Spleen (tissue), 7 donors: ENCODE results near the gene TRPM2.

Experiments
- POLR2A ChIP-seq, 3 donors: fragments of 450-650 bp; IDR thresholded peaks; one replicate each; pipeline ENCODE4 v1.5.1; 2017; ENCODE audit warnings: antibody characterized with exemption in 3 of 3, mild to moderate bottlenecking in 1 of 3
- POLR2AphosphoS5 ChIP-seq, 3 donors: sonication (generic); formaldehyde crosslinking; IDR thresholded peaks; one replicate each; pipeline ENCODE4 v1.5.1; 2017; ENCODE audit warnings: antibody characterized with exemption in 3 of 3
- TF ChIP-seq, protein P1 (sequence below), 11 experiments: fragments of 200-600 bp in 7 of 11; fragments of 450-650 bp in 4 of 11; sonication (generic) in 4 of 11; IDR thresholded peaks in 8 of 11; conservative IDR thresholded peaks in 3 of 11; 1 replicate in 7 of 11; 2 replicates in 4 of 11; pipeline versions ENCODE4 v1.4.0 to v1.8.0; 2016 to 2021; ENCODE audit warnings: antibody characterized with exemption in 11 of 11, inconsistent platforms in 4 of 11, mild to moderate bottlenecking in 1 of 11
- donor health status: DM: no; HTN: no; CAD: no; lungs with moderate emphysema.
- donor health status: DM: no; HTN: no; CAD: no.
- donor health status: DM: no; HTN: no; CAD: no.

DNA sequence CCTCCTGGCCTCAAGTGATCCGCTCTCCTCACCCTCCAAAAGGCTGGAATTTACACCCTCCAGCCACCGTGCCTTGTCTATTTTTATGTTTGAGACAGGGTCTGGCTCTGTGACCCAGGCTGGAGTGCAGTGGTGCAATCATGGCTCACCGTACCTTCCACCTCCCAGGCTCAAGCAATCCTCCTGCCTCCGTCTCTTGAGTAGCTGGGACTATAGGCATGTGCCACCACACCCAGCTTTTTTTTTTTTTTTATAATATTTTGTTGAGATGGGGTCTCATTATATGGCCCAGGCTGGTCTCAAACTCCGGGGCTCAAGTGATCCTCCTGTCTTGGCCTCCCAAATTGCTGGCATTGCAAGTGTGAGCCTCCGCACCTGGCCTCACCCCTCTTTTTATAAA lies 38.8 kb downstream of the TRPM2 start:
- TF ChIP-seq POLR2A (IDR thresholded peaks at IDR 0.05): no peak
- TF ChIP-seq, protein P1, sequence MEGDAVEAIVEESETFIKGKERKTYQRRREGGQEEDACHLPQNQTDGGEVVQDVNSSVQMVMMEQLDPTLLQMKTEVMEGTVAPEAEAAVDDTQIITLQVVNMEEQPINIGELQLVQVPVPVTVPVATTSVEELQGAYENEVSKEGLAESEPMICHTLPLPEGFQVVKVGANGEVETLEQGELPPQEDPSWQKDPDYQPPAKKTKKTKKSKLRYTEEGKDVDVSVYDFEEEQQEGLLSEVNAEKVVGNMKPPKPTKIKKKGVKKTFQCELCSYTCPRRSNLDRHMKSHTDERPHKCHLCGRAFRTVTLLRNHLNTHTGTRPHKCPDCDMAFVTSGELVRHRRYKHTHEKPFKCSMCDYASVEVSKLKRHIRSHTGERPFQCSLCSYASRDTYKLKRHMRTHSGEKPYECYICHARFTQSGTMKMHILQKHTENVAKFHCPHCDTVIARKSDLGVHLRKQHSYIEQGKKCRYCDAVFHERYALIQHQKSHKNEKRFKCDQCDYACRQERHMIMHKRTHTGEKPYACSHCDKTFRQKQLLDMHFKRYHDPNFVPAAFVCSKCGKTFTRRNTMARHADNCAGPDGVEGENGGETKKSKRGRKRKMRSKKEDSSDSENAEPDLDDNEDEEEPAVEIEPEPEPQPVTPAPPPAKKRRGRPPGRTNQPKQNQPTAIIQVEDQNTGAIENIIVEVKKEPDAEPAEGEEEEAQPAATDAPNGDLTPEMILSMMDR (IDR thresholded peaks at IDR 0.05 in 8 of 11, conservative IDR thresholded peaks at IDR 0.05 in 3 of 11): no peak
- no peak for TF ChIP-seq POLR2AphosphoS5 (IDR thresholded peaks at IDR 0.05)
